ENCODE data around the gene SMC1A. TPM values are rescaled to one million over a fixed set of nuclear protein-coding genes. Genes with fewer than 3 reads are reported as not detected.

Gene SMC1A
- total RNA-seq: 10.5 and 13.5 TPM in 2 replicates

GRCh38 chrX:53422086-53422860 is at the start of gene SMC1A:
Gene SMC1A (minus strand): TSS chrX:53422654. CDS start chrX:53422600, 54 bp downstream.

GRCh38 chrX:53433651-53434639 is 11.5 kb upstream of the SMC1A start, which contains the start of gene HSD17B10:
Gene HSD17B10 (minus strand): TSS chrX:53434370. CDS start chrX:53434345, 25 bp downstream.

GRCh38 chrX:53422861-53423306 is 430 bp upstream of the SMC1A start, which contains the start of gene RIBC1:
Gene RIBC1 (plus strand): TSS chrX:53422873. CDS start chrX:53426277, 3,404 bp downstream.

Other genes with a start within 250 kb of the SMC1A start
- 40.1 and 82.9 TPM in 2 replicates for gene KDM5C, start 197.4 kb downstream of the SMC1A start, total RNA-seq
- gene IQSEC2, start 141.1 kb downstream of the SMC1A start, total RNA-seq: 7.2 and 7.9 TPM in 2 replicates
- 0.16 TPM in 1 of 2 replicates, not detected in the other for gene RIBC1, start 219 bp upstream of the SMC1A start, total RNA-seq
- 89.4 and 123 TPM in 2 replicates for gene HSD17B10, start 11.7 kb upstream of the SMC1A start, total RNA-seq